HepG2 (cell line): Measurements from ENCODE around the gene HK2. TPM values are rescaled to one million over a fixed set of nuclear protein-coding genes. Genes with fewer than 3 reads are reported as not detected.
A peak's percentile ranks its signal among the peaks of the same experiment; 100 is the strongest.

Source experiments
- ATRX ChIP-seq: sonication (generic); formaldehyde crosslinking; IDR thresholded peaks from 2 replicates; pipeline ENCODE4 v1.4.0; 2020; ENCODE audit warnings: missing genetic modification reagents, borderline replicate concordance
- JUN ChIP-seq: sonication (generic); formaldehyde crosslinking; IDR thresholded peaks from 2 replicates; pipeline ENCODE4 v1.4.0; 2020; ENCODE audit warnings: mild to moderate bottlenecking, missing genetic modification reagents
- KAT8 ChIP-seq: IDR thresholded peaks from 2 replicates; pipeline ENCODE4 v1.6.1; 2016; ENCODE audit warnings: missing genetic modification reagents, missing compliant biosample characterization
- POLR2G ChIP-seq: fragments of 200-400 bp; formaldehyde crosslinking; IDR thresholded peaks from 2 replicates; pipeline ENCODE4 v1.6.1; 2018; ENCODE audit warnings: mild to moderate bottlenecking, low read depth, low read length, moderate library complexity
- PPARG ChIP-seq: conservative IDR thresholded peaks from 2 replicates; pipeline ENCODE4 v1.6.1; 2016; ENCODE audit warnings: missing biosample characterization, missing genetic modification reagents
- STAT5B ChIP-seq: sonication (generic); formaldehyde crosslinking; IDR thresholded peaks from 2 replicates; pipeline ENCODE4 v1.4.0; 2020; ENCODE audit warnings: missing genetic modification reagents
- ZBTB34 ChIP-seq: sonication (generic); formaldehyde crosslinking; IDR thresholded peaks from 2 replicates; pipeline ENCODE4 v1.8.0; 2022; ENCODE audit warnings: mild to moderate bottlenecking, missing genetic modification reagents
- ZNF343 ChIP-seq: sonication (generic); formaldehyde crosslinking; IDR thresholded peaks from 2 replicates; pipeline ENCODE4 v1.4.0; 2020; ENCODE audit warnings: mild to moderate bottlenecking, missing genetic modification reagents
- ZNF619 ChIP-seq: sonication (generic); formaldehyde crosslinking; IDR thresholded peaks from 2 replicates; pipeline ENCODE4 v1.4.0; 2020; ENCODE audit warnings: mild to moderate bottlenecking, missing genetic modification reagents
- ZNF878 ChIP-seq: sonication (generic); formaldehyde crosslinking; IDR thresholded peaks from 2 replicates; pipeline ENCODE4 v1.8.1; 2023; ENCODE audit warnings: mild to moderate bottlenecking, missing genetic modification reagents, moderate library complexity
- polyA plus RNA-seq, 8 experiments: library from polyadenylated mRNA; depleted of rRNA in 3 of 8; stranded (reverse) in 7 of 8; unstranded in 1 of 8; fragments of >200 nt; fragmentation: Illumina TruSeq in 4 of 8; extraction: Trizol in 4 of 8; gene quantifications; 2 replicates each; pipeline versions ENCODE4 v1.2.1 to v1.2.3, GENCODE V29; 2011 to 2016; ENCODE audit warnings: low read depth in 4 of 8, missing spikeins in 1 of 8, mixed read lengths in 1 of 8; ENCODE audit not compliant: insufficient read depth in 1 of 8
- total RNA-seq, 5 experiments: library from RNA; depleted of rRNA; stranded (reverse); fragments of >200 nt; fragmentation: Illumina TruSeq; extraction: Trizol; gene quantifications; 2 replicates each; pipeline ENCODE4 v1.2.3, GENCODE V29; 2016; ENCODE audit warnings: low read depth in 1 of 5
- TF ChIP-seq, protein P1 (sequence below): sonication (generic); formaldehyde crosslinking; IDR thresholded peaks from 2 replicates; pipeline ENCODE4 v1.4.0; 2020; ENCODE audit warnings: missing genetic modification reagents

The HK2 gene
- total and polyA plus RNA-seq, 2 of the 13 experiments (the other 11 are each of a cell fraction or from before 2014, with no cell fraction given) = 13.2 to 101 TPM

DNA sequence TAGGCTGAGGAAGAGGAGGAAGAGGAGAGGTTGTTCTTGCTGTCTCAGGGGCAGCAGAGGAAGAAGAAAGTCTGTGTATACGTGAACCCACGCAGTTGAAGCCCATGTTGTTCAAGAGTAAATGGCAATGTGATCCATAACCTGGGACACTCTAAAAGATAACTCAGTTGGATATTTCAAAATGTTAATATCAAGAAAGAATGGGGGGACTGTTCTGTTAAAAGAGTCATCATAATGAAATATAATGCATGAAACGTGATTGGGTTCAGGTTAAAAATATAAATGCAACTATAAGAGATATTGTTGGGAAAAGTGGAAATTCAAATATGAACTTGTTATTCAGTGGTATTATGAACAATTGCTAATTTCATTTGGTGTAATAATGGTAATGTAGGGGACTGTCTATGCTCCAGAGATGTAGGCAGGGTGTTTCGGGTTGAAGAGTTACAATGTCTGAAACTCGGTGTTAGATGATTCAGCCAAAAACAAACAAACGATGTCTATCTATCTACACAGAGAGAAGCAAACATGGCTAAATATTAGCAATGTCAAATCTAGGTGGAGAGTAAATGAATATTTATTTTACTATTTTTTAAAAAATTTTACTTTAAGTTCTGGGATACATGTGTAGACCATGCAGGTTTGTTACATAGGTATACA, 103.4 kb downstream of the HK2 start (continued):
- TF ChIP-seq, protein P1, sequence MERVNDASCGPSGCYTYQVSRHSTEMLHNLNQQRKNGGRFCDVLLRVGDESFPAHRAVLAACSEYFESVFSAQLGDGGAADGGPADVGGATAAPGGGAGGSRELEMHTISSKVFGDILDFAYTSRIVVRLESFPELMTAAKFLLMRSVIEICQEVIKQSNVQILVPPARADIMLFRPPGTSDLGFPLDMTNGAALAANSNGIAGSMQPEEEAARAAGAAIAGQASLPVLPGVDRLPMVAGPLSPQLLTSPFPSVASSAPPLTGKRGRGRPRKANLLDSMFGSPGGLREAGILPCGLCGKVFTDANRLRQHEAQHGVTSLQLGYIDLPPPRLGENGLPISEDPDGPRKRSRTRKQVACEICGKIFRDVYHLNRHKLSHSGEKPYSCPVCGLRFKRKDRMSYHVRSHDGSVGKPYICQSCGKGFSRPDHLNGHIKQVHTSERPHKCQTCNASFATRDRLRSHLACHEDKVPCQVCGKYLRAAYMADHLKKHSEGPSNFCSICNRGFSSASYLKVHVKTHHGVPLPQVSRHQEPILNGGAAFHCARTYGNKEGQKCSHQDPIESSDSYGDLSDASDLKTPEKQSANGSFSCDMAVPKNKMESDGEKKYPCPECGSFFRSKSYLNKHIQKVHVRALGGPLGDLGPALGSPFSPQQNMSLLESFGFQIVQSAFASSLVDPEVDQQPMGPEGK (CRISPR knock-in tag) = no peak
- TF ChIP-seq PPARG (CRISPR knock-in tag) = 0 out of 2 replicates have a peak, but pooled peaks have one; percentile 33
- TF ChIP-seq JUN = 0 out of 2 replicates have a peak, but pooled peaks have one; percentile 45
- TF ChIP-seq ATRX (CRISPR knock-in tag) = no peak
- TF ChIP-seq ZNF343 (CRISPR knock-in tag) = no peak
- no peak for TF ChIP-seq ZNF878 (CRISPR knock-in tag)
- no peak for TF ChIP-seq KAT8 (CRISPR knock-in tag)
- TF ChIP-seq ZBTB34 (CRISPR knock-in tag) = no peak
- TF ChIP-seq STAT5B (CRISPR knock-in tag) = no peak
- TF ChIP-seq ZNF619 = no peak
- TF ChIP-seq POLR2G = no peak
